ENCODE results near the gene TMEM170A. TPM values are rescaled to one million over a fixed set of nuclear protein-coding genes. Genes with fewer than 3 reads are reported as not detected.
"Not testable (repeated sequence)": the region's sequence is repeated elsewhere in the genome, so short reads cannot be mapped to it uniquely, and the experiment has no call there.

Gene TMEM170A
- total RNA-seq, 1 donor from 2014 or later: 46.4 TPM

DNA sequence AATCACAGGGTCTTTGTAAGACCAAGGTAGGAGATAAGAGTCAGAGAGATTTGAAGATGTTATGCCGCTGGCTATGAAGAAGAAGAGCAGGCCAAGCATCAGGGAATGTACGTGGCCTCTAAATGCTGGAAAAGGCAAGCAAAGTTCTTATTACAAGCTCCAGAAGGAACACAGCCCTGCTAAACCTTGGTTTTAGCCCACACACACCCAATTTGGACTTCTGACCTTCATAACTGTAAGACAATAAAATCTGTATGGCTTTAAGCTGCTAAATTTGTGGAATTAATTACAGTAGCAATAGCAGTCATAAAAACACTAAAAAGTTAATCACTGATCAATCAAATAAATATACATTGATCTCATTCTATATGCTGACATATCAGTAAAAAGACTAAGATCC is 6.0 kb downstream of the TMEM170A start:
- Mint-ChIP-seq H3K27me3 (no peaks in the 10 kb centered on the region), H3K36me3 (peaks cover 9% of the 10 kb centered on the region), H3K4me3 (no peak overlapping the region), H3K27ac (no peak overlapping the region), H3K4me1 (ENCODE audit: unreplicated experiment) (peaks cover 48% of the 10 kb centered on the region), H3K9me3 (no peaks in the 10 kb centered on the region)
- TF ChIP-seq, protein P1, sequence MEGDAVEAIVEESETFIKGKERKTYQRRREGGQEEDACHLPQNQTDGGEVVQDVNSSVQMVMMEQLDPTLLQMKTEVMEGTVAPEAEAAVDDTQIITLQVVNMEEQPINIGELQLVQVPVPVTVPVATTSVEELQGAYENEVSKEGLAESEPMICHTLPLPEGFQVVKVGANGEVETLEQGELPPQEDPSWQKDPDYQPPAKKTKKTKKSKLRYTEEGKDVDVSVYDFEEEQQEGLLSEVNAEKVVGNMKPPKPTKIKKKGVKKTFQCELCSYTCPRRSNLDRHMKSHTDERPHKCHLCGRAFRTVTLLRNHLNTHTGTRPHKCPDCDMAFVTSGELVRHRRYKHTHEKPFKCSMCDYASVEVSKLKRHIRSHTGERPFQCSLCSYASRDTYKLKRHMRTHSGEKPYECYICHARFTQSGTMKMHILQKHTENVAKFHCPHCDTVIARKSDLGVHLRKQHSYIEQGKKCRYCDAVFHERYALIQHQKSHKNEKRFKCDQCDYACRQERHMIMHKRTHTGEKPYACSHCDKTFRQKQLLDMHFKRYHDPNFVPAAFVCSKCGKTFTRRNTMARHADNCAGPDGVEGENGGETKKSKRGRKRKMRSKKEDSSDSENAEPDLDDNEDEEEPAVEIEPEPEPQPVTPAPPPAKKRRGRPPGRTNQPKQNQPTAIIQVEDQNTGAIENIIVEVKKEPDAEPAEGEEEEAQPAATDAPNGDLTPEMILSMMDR (conservative IDR thresholded peaks at IDR 0.05): no peak
- no peak for DNase-seq (ENCODE audit: extremely low spot score, unreplicated experiment)

DNA sequence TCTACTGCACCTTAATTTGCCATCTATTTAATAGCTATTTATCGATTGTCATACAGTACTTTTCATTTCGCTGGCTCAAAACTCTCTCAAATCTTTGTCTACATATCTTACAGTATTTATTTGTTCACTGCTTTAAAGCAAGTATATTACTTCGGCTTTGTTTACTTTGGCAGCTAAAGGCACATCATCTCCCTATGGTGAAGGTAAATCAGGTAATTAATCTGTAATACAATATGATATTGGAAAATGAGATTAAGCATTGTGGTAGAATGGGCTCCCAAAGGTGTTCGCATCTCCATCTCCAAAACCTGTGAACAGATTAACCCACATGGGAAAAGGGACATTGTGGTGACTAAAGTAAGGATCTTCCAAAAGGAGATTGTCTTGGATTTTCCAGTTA is 6.5 kb downstream of the TMEM170A start:
- peaks cover 50% of the 10 kb centered on the region for H3K4me1 Mint-ChIP-seq (ENCODE audit: unreplicated experiment)
- peaks cover 9% of the 10 kb centered on the region for H3K36me3 Mint-ChIP-seq
- TF ChIP-seq, protein P1 (conservative IDR thresholded peaks at IDR 0.05): no peak
- no peaks in the 10 kb centered on the region for H3K27me3 Mint-ChIP-seq
- DNase-seq (ENCODE audit: extremely low spot score, unreplicated experiment): no peak
- H3K4me3 Mint-ChIP-seq: no peak overlapping the region
- no peaks in the 10 kb centered on the region for H3K9me3 Mint-ChIP-seq
- no peak overlapping the region for H3K27ac Mint-ChIP-seq

DNA sequence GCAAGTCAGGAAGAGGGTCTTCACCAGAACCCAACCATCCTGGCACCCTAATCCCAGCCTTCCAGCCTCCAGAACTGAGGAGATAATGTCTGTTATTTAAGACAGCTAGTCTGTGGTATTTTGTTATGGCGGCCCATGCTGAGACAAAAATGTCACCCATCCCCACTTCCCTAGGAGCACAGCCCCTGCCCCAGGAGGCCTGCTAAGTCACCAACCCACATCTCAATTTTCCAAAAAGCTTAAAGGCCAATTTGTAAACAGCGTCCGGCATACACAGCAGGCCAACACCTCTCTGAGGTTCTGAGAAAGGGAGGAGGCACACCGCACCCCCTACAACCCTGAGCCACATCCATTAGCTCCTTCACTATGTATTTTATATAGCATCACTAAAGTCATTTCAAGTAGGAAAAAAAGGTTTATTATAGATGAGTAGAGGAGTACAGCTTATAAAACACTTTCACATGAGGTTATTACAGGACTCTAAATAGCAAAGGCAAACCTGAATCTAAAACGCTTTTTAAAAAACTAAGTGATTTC is 6.9 kb downstream of the TMEM170A start:
- no peaks in the 10 kb centered on the region for H3K27me3 Mint-ChIP-seq
- no peak overlapping the region for H3K27ac Mint-ChIP-seq

DNA sequence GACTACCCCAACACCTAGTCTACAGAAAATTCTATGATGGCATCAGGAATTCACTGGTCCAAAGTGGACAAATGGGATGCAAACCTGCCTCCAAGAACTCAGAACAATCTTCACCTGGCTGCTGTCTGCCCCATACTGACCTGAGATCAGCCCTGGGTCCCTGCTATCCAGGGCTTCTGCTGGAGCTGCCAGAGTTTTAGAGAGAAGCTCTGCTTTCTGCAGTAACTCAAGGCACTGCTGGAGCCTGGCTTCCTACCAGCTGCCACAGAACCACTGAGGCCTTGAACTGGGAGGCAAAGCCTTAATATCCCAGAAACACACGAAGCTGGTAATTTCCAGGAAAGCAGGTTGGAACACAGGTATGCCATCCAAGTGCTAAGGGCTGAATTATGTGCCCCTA is 7.5 kb downstream of the TMEM170A start:
- TF ChIP-seq, protein P1 (conservative IDR thresholded peaks at IDR 0.05): no peak
- Mint-ChIP-seq H3K27ac (no peak overlapping the region), H3K4me3 (no peak overlapping the region), H3K27me3 (no peaks in the 10 kb centered on the region), H3K4me1 (ENCODE audit: unreplicated experiment) (peaks cover 48% of the 10 kb centered on the region), H3K36me3 (peaks cover 9% of the 10 kb centered on the region), H3K9me3 (no peaks in the 10 kb centered on the region)
- DNase-seq (ENCODE audit: extremely low spot score, unreplicated experiment): no peak

More for the DNA sequence above, 6.9 kb downstream of the TMEM170A start:
- H3K36me3 Mint-ChIP-seq: peaks cover 9% of the 10 kb centered on the region
- no peaks in the 10 kb centered on the region for H3K9me3 Mint-ChIP-seq
- peaks cover 50% of the 10 kb centered on the region for H3K4me1 Mint-ChIP-seq (ENCODE audit: unreplicated experiment)
- no peak for DNase-seq (ENCODE audit: extremely low spot score, unreplicated experiment)
- TF ChIP-seq, protein P1 (conservative IDR thresholded peaks at IDR 0.05): no peak
- no peak overlapping the region for H3K4me3 Mint-ChIP-seq

DNA sequence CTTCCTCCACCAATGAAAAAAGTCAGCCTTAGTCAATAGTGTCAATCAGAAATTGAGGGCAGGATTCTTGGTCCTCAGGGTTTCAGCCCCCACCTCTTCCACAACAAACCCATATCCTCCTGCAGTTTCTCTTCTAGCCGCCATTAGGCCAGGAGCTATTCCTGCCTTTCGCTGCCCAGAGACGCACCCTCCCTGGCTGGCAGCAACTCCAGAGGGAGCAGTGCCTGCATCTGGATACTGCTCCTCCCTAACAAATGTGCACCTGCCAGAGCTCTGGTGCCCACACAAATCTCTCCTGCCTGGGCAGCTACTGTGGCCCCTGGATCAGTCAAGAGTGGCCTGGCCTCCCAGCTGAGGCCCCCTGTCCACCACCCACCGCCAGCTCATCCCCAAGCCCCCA is 8.0 kb downstream of the TMEM170A start:
- H3K4me3 Mint-ChIP-seq; H3K27me3 Mint-ChIP-seq; H3K36me3 Mint-ChIP-seq; H3K9me3 Mint-ChIP-seq; DNase-seq (ENCODE audit: extremely low spot score, unreplicated experiment); H3K27ac Mint-ChIP-seq: not testable (repeated sequence)
- peaks cover 43% of the 10 kb centered on the region for H3K4me1 Mint-ChIP-seq (ENCODE audit: unreplicated experiment)

DNA sequence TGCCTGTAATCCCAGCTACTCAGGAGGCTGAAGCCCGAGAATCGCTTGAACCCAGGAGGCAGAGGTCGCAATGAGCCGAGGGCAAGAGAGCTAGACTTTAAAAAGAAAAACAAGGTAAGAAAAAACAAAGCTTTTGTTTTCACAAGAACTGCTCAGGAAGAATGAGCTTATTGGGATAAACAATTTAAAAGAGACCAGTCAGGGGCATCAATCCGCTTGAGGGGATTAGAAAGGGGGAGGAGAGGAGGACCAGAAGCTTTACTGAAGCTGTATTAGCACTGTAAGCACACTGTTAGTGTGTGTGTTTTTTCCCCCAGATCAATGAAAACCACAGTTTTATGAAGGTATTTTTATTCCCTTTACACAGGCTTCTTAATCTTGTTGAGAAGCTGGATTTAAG is 8.8 kb downstream of the TMEM170A start:
- Mint-ChIP-seq H3K9me3 (no peaks in the 10 kb centered on the region), H3K27me3 (no peaks in the 10 kb centered on the region), H3K36me3 (peaks cover 9% of the 10 kb centered on the region), H3K4me3 (no peak overlapping the region), H3K27ac (no peak overlapping the region), H3K4me1 (ENCODE audit: unreplicated experiment) (peaks cover 37% of the 10 kb centered on the region)
- TF ChIP-seq, protein P1 (conservative IDR thresholded peaks at IDR 0.05): no peak
- DNase-seq (ENCODE audit: extremely low spot score, unreplicated experiment): no peak

Measured in type B pancreatic cell (in vitro differentiated cells).